OCI-LY1 (cell line): Measurements from ENCODE around the gene SFSWAP.

ENCODE experiments used
- EZH2 ChIP-seq: fragments of 200-600 bp; sonication (generic), shearing (Covaris generic); IDR thresholded peaks from 2 replicates; pipeline ENCODE4 v1.8.0; 2017; ENCODE audit warnings: borderline replicate concordance, mixed run types, mild to moderate bottlenecking, antibody characterized with exemption, low read length, moderate library complexity, mixed read lengths
- TF ChIP-seq, protein P1 (sequence below): fragments of 200-600 bp; sonication (generic), shearing (Covaris generic); IDR thresholded peaks from 2 replicates; pipeline ENCODE4 v1.5.1; 2017; ENCODE audit warnings: mild to moderate bottlenecking, antibody characterized with exemption, low read length, moderate library complexity, mixed read lengths

DNA sequence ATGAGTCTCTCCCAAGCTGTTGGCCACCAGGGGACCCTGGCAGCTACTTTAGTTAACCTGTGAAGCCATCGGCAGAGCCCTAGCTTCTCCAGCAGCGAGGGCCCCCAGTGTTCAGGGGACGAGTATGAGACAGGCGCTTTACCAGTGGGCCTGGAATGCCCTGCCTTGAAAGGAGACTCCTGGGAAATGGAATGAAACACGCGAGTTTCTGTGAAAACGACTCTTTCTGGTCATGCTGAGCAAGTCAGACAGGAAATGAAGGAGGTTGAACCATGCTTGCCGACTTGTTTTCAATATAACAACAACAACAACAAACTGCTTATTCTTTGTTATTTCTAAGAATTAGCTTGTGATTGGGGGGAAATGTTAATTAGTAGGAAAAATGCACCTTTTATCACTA is 42.9 kb downstream of the SFSWAP start:
- TF ChIP-seq, protein P1, sequence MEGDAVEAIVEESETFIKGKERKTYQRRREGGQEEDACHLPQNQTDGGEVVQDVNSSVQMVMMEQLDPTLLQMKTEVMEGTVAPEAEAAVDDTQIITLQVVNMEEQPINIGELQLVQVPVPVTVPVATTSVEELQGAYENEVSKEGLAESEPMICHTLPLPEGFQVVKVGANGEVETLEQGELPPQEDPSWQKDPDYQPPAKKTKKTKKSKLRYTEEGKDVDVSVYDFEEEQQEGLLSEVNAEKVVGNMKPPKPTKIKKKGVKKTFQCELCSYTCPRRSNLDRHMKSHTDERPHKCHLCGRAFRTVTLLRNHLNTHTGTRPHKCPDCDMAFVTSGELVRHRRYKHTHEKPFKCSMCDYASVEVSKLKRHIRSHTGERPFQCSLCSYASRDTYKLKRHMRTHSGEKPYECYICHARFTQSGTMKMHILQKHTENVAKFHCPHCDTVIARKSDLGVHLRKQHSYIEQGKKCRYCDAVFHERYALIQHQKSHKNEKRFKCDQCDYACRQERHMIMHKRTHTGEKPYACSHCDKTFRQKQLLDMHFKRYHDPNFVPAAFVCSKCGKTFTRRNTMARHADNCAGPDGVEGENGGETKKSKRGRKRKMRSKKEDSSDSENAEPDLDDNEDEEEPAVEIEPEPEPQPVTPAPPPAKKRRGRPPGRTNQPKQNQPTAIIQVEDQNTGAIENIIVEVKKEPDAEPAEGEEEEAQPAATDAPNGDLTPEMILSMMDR: no peak
- TF ChIP-seq EZH2: no peak
